Measurements from ENCODE around the gene NEU1.

The NEU1 gene

GRCh38 chr6:31896493-31896855, 33.9 kb upstream of the NEU1 start:
- DNase-seq (ENCODE audit: low read depth in 2 of 2): no peak

- no peak for DNase-seq (ENCODE audit: low read depth in 2 of 2)
Observed at GRCh38 chr6:31892821-31893220, 30.2 kb upstream of the NEU1 start.

GRCh38 chr6:31889331-31889972, 26.8 kb upstream of the NEU1 start:
- no peak for DNase-seq (ENCODE audit: low read depth in 2 of 2)

- DNase-seq (ENCODE audit: low read depth in 2 of 2): peak in 1 of 2 experiments; percentile 53
Observed at GRCh38 chr6:31888276-31889258, 25.9 kb upstream of the NEU1 start.

GRCh38 chr6:31887173-31888007, 24.8 kb upstream of the NEU1 start:
- DNase-seq (ENCODE audit: low read depth in 2 of 2): no peak

- DNase-seq (ENCODE audit: low read depth in 2 of 2): no peak
Observed at GRCh38 chr6:31886541-31886991, 23.9 kb upstream of the NEU1 start.

GRCh38 chr6:31884528-31885035, 22.0 kb upstream of the NEU1 start:
- DNase-seq (ENCODE audit: low read depth in 2 of 2): no peak

GRCh38 chr6:31883676-31884075, 21.1 kb upstream of the NEU1 start:
- no peak for DNase-seq (ENCODE audit: low read depth in 2 of 2)

- DNase-seq (ENCODE audit: low read depth in 2 of 2): no peak
Observed at GRCh38 chr6:31882344-31882743, 19.7 kb upstream of the NEU1 start.

GRCh38 chr6:31881136-31881859, 18.7 kb upstream of the NEU1 start:
- DNase-seq (ENCODE audit: low read depth in 2 of 2): no peak

- DNase-seq (ENCODE audit: low read depth in 2 of 2): no peak
Observed at GRCh38 chr6:31880616-31881015, 18.0 kb upstream of the NEU1 start.

GRCh38 chr6:31879901-31880300, 17.3 kb upstream of the NEU1 start:
- no peak for DNase-seq (ENCODE audit: low read depth in 2 of 2)

- DNase-seq (ENCODE audit: low read depth in 2 of 2): no peak
Observed at GRCh38 chr6:31879143-31879542, 16.5 kb upstream of the NEU1 start.

- DNase-seq (ENCODE audit: low read depth in 2 of 2): no peak
Observed at GRCh38 chr6:31878726-31879125, 16.1 kb upstream of the NEU1 start, which contains the start of gene SLC44A4. Gene SLC44A4 (minus strand): TSS chr6:31878997. CDS start chr6:31878980, 17 bp downstream.

- no peak for DNase-seq (ENCODE audit: low read depth in 2 of 2)
Observed at GRCh38 chr6:31878222-31878621, 15.6 kb upstream of the NEU1 start.

GRCh38 chr6:31877651-31878161, 15.1 kb upstream of the NEU1 start:
- DNase-seq (ENCODE audit: low read depth in 2 of 2): no peak

GRCh38 chr6:31877125-31877650, 14.6 kb upstream of the NEU1 start:
- DNase-seq (ENCODE audit: low read depth in 2 of 2): no peak

- no peak for DNase-seq (ENCODE audit: low read depth in 2 of 2)
Observed at GRCh38 chr6:31876357-31876756, 13.7 kb upstream of the NEU1 start.

GRCh38 chr6:31875877-31876276, 13.3 kb upstream of the NEU1 start:
- no peak for DNase-seq (ENCODE audit: low read depth in 2 of 2)

- no peak for DNase-seq (ENCODE audit: low read depth in 2 of 2)
Observed at GRCh38 chr6:31874836-31875572, 12.4 kb upstream of the NEU1 start.

All from stimulated activated CD4-positive, alpha-beta T cell treated with anti-CD3 and anti-CD28 coated beads, Interleukin-12 subunit alpha, Interleukin-12 subunit beta, amount 100 ng/mL, for 24 hours (primary cell).